ENCODE results near the gene ANXA2. TPM values are rescaled to one million over a fixed set of nuclear protein-coding genes. Genes with fewer than 3 reads are reported as not detected.
A peak's percentile ranks its signal among the peaks of the same experiment; 100 is the strongest.
"Not testable (repeated sequence)": the region's sequence is repeated elsewhere in the genome, so short reads cannot be mapped to it uniquely, and the experiment has no call there.

The ANXA2 gene
- total and polyA plus RNA-seq, 9 donors = 118 to 910 (median 237) TPM

DNA sequence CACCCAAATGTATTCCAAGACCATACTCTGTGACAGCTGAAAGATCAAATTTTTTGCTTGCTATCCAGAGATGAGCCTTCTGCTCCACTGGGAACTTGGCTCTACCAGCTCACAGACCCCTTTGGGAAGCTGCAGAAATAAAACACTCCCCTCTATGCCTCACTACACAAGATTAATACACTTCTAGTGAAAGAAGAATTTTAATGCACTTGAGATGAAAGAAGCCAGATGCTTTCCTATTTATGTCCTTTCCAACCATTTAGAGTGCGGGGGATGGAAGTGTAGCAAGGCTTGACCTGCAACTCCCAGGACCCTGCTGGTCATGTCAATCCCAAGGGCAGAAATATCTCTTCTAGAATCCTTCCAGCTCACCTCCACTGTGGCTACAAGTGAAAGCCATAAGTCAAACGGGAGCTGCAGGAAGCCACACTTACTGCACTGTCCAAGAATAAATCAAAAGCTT, 34.7 kb downstream of the ANXA2 start:
- no peak for TF ChIP-seq EP300 (IDR thresholded peaks at IDR 0.05)
- TF ChIP-seq POLR2A (IDR thresholded peaks at IDR 0.05) = no peak
- TF ChIP-seq, protein P1, sequence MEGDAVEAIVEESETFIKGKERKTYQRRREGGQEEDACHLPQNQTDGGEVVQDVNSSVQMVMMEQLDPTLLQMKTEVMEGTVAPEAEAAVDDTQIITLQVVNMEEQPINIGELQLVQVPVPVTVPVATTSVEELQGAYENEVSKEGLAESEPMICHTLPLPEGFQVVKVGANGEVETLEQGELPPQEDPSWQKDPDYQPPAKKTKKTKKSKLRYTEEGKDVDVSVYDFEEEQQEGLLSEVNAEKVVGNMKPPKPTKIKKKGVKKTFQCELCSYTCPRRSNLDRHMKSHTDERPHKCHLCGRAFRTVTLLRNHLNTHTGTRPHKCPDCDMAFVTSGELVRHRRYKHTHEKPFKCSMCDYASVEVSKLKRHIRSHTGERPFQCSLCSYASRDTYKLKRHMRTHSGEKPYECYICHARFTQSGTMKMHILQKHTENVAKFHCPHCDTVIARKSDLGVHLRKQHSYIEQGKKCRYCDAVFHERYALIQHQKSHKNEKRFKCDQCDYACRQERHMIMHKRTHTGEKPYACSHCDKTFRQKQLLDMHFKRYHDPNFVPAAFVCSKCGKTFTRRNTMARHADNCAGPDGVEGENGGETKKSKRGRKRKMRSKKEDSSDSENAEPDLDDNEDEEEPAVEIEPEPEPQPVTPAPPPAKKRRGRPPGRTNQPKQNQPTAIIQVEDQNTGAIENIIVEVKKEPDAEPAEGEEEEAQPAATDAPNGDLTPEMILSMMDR (IDR thresholded peaks at IDR 0.05) = no peak
- no peaks in the 10 kb centered on the region for H3K36me3 ChIP-seq
- H3K27me3 ChIP-seq = no peaks in the 10 kb centered on the region
- H3K4me3 ChIP-seq = no peak overlapping the region
- no peaks in the 10 kb centered on the region for H3K9me3 ChIP-seq
- H3K4me1 ChIP-seq (ENCODE audit: insufficient read depth) = peaks cover 2% of the 10 kb centered on the region
- 26 to 45% (median 36%) methylated on average over 2 of the region's 2 CpGs for WGBS, 3 donors
- no peak for DNase-seq
- intact Hi-C loops (cut with DNase I) = loop anchor here in 1 of 4 donors (5.0 kb wide), 1 partner anchor 79 kb away; no protein-coding TSS in a partner anchor
- peak overlapping the region in 1 of 2 donors; percentile 7 for H3K27ac ChIP-seq

DNA sequence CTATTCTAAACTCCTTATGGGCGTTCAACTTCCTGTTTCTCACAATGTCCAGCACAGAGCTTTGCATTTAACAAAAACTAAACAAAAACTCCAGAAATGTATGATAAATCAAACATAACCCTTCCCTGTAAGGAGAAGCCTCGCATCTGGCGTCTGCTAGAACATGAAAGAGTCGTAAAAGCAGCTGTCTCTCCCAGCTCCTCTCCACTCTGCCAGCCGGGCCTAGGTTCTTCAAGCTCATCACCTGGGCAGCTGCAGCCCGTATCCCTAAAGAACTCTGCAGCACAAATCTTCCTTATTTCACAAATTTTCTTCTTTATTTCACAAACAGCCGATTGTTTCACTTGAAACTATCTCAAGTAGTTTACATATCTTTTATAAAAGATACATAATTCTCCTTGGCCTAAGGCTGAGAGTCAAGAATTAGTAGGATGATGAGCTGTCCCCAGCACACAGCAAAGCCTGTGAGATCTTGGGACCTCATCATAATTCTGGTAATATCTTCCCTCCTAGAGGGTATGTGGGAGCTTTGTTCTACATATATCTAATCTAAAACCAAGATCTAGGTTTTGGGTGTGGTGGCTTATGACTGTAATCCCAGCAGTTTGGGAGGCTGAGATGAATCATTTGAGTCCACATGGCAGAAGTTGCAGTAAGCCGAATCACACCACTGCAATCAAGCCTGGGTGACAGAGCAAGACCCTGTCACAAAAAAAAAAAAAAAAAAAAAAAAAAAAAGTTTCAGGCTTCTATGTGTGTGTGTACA, 35.3 kb downstream of the ANXA2 start:
- Histone ChIP-seq H3K4me1 (ENCODE audit: insufficient read depth) (peaks cover 2% of the 10 kb centered on the region), H3K27ac (peak overlapping the region in 1 of 2 donors; percentile 2), H3K36me3 (no peaks in the 10 kb centered on the region), H3K4me3 (no peak overlapping the region), H3K27me3 (no peaks in the 10 kb centered on the region), H3K9me3 (no peaks in the 10 kb centered on the region)
- DNase-seq = no peak
- intact Hi-C loops (cut with DNase I) = loop anchor here in 1 of 4 donors (5.0 kb wide), 1 partner anchor 80 kb away; no protein-coding TSS in a partner anchor
- TF ChIP-seq POLR2A (IDR thresholded peaks at IDR 0.05) = no peak
- TF ChIP-seq, protein P1 (IDR thresholded peaks at IDR 0.05) = no peak
- no peak for TF ChIP-seq EP300 (IDR thresholded peaks at IDR 0.05)
- 41 to 47% (median 41%) methylated on average over 8 of the region's 8 CpGs for WGBS, 3 donors

DNA sequence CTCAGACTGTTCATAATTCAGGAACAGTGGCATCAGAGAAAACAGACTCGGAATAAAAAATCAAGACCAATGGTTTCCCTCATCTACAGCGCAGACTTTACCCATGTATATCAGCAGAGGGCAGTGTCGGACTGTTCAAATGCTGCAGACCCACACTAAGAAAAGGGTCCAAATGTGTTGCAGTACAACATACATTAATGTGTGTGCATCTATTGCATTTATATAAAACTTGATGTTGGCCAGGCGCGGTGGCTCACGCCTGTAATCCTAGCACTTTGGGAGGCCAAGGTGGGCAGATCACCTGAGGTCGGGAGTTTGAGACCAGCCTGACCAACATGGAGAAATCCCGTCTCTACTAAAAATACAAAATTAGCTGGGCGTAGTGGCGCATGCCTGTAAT, 38.0 kb downstream of the ANXA2 start:
- intact Hi-C loops (cut with DNase I) = loop anchor here in 3 of 4 donors (5.0 to 10.0 kb wide), 2 partner anchors 83 to 85 kb away; no protein-coding TSS in a partner anchor
- not testable (repeated sequence) for H3K27ac ChIP-seq; H3K36me3 ChIP-seq; H3K4me3 ChIP-seq; H3K4me1 ChIP-seq (ENCODE audit: insufficient read depth); H3K9me3 ChIP-seq; H3K27me3 ChIP-seq
- TF ChIP-seq, protein P1 (IDR thresholded peaks at IDR 0.05) = peak; percentile 55 to 84 (median 78)
- DNase-seq = peak; percentile 30 to 61 (median 40)
- WGBS, 3 donors = 59 to 68% (median 63%) methylated on average over 10 of the region's 10 CpGs

DNA sequence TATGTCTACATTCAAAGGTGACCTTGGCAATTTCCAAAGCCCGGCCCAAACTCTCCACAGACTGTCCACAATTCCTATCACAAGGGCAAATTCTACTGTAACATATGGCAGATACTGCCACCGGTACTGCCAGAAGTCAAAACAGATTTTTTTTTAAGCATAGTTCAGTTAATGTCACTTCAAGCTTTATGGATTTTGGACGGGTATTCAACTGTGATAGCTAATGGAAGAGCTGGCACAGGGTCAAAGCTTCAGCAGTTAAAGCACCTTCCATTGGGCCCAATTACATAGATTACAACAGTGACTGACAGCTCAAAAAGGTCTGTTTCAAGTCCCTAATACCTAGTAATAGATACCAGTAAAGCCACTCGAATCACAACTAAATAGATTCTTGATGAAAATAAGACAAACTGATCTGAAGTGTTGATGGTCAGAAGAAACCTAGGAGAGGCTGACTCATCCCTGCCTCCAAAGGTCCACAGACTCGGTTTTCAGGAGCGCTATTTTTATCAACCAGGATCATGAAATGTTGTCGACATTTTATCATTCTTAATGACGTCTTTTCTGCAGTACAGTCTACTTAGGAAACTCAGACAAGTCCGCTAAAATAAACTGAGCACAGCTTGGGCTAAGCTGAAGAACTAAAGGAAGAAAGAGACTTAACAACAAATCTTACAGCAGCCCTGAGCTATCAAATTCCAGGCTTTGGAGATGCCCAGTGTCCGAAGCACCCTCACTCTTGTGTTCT, 38.7 kb downstream of the ANXA2 start:
- H3K9me3 ChIP-seq = no peaks in the 10 kb centered on the region
- TF ChIP-seq EP300 (IDR thresholded peaks at IDR 0.05) = no peak
- TF ChIP-seq, protein P1 (IDR thresholded peaks at IDR 0.05) = no peak
- TF ChIP-seq POLR2A (IDR thresholded peaks at IDR 0.05) = no peak
- H3K36me3 ChIP-seq = no peaks in the 10 kb centered on the region
- no peak overlapping the region for H3K27ac ChIP-seq
- 57 to 61% (median 59%) methylated on average over 10 of the region's 10 CpGs for WGBS, 3 donors
- no peaks in the 10 kb centered on the region for H3K27me3 ChIP-seq
- DNase-seq = no peak
- peaks cover 2% of the 10 kb centered on the region for H3K4me1 ChIP-seq (ENCODE audit: insufficient read depth)
- intact Hi-C loops (cut with DNase I) = loop anchor here in 2 of 4 donors (10.0 kb wide), 1 partner anchor 86 kb away; no protein-coding TSS in a partner anchor
- no peak overlapping the region for H3K4me3 ChIP-seq

All from ovary (tissue), 9 donors.